HG03196 (cell line): ENCODE results near the gene OR8B4.
"Not testable (repeated sequence)": the region's sequence is repeated elsewhere in the genome, so short reads cannot be mapped to it uniquely, and the experiment has no call there.

ENCODE experiments used
- ATAC-seq: cut with Tn5 transposase; IDR thresholded peaks from one replicate; pipeline ENCODE4 v1.9.1; 2021; ENCODE audit not compliant: unreplicated experiment

Gene OR8B4

GRCh38 chr11:124424384-124424921 is at the start of gene OR8B4:
Gene OR8B4, minus strand, starts transcription at chr11:124424871. Its CDS starts 0 bp downstream, at chr11:124424871.
- ATAC-seq, result no peak

GRCh38 chr11:124474079-124474478 is 49.4 kb upstream of the OR8B4 start:
- ATAC-seq, result no peak

- ATAC-seq, result no peak
These were observed 48.8 kb upstream of the OR8B4 start for GRCh38 chr11:124473476-124473875.

GRCh38 chr11:124470561-124471227 is 46.0 kb upstream of the OR8B4 start:
- ATAC-seq, result no peak

- no peak for ATAC-seq
These were observed 42.8 kb upstream of the OR8B4 start for GRCh38 chr11:124467381-124467927.

GRCh38 chr11:124465368-124465767 is 40.7 kb upstream of the OR8B4 start:
- no peak for ATAC-seq

- ATAC-seq, result no peak
These were observed 39.3 kb upstream of the OR8B4 start for GRCh38 chr11:124463990-124464389.

- ATAC-seq, result no peak
These were observed 38.7 kb upstream of the OR8B4 start for GRCh38 chr11:124463324-124463723.

- ATAC-seq, result no peak
These were observed 35.8 kb upstream of the OR8B4 start for GRCh38 chr11:124460459-124460858.

GRCh38 chr11:124459379-124459778 is 34.7 kb upstream of the OR8B4 start:
- ATAC-seq, result not testable (repeated sequence)

- ATAC-seq, result no peak
These were observed 29.9 kb upstream of the OR8B4 start for GRCh38 chr11:124454552-124454951.

GRCh38 chr11:124446916-124447315 is 22.2 kb upstream of the OR8B4 start:
- no peak for ATAC-seq

- ATAC-seq, result no peak
These were observed 21.0 kb upstream of the OR8B4 start, which contains the start of gene OR8B8 for GRCh38 chr11:124445646-124446150. Gene OR8B8, minus strand, starts transcription at chr11:124445696. Its CDS starts 4,611 bp downstream, at chr11:124441085.

GRCh38 chr11:124442847-124443246 is 18.2 kb upstream of the OR8B4 start:
- ATAC-seq, result no peak

- no peak for ATAC-seq
These were observed 17.8 kb upstream of the OR8B4 start for GRCh38 chr11:124442442-124442841.

- no peak for ATAC-seq
These were observed 16.8 kb upstream of the OR8B4 start for GRCh38 chr11:124441519-124441918.

GRCh38 chr11:124441081-124441480 is 16.4 kb upstream of the OR8B4 start:
- no peak for ATAC-seq

GRCh38 chr11:124440608-124441007 is 15.9 kb upstream of the OR8B4 start:
- no peak for ATAC-seq

- no peak for ATAC-seq
These were observed 10.0 kb upstream of the OR8B4 start for GRCh38 chr11:124434699-124435098.

- ATAC-seq, result no peak
These were observed 4.9 kb upstream of the OR8B4 start for GRCh38 chr11:124429599-124429998.

GRCh38 chr11:124421043-124421442 is 3.6 kb downstream of the OR8B4 start:
- no peak for ATAC-seq

- no peak for ATAC-seq
These were observed 9.2 kb downstream of the OR8B4 start for GRCh38 chr11:124415356-124415923.
